Keratinocyte (primary cell): ENCODE results near the gene CRADD. TPM values are rescaled to one million over a fixed set of nuclear protein-coding genes. Genes with fewer than 3 reads are reported as not detected.

Experiments used
- DNase-seq: peaks from one replicate; pipeline ENCODE4 v3.0.0-alpha.2; 2011; ENCODE audit warnings: low read depth, missing footprints, low spot score
- FAIRE-seq: peaks from 2 replicates; lab custom pipeline; 2011; peaks lifted over from hg19 to GRCh38; lab: Jason Lieb, UNC
- H2AFZ ChIP-seq: 2 replicates; pipeline ENCODE4 v1.6.0; 2012; ENCODE audit warnings: low read length, control low read depth, inconsistent platforms; ENCODE audit not compliant: control insufficient read depth
- H3K27ac ChIP-seq: 2 replicates; pipeline ENCODE4 v1.5.1; 2011; ENCODE audit warnings: low read length; ENCODE audit not compliant: control insufficient read depth, insufficient read depth
- H3K27me3 ChIP-seq: 3 replicates; pipeline ENCODE4 v1.6.0; 2011; ENCODE audit warnings: low read length; ENCODE audit not compliant: control insufficient read depth, insufficient read depth; ENCODE audit errors: extremely low read depth
- H3K36me3 ChIP-seq, 2 experiments: 2 replicates in 1 of 2; 3 replicates in 1 of 2; pipeline ENCODE4 v1.5.1; 2011; ENCODE audit warnings: low read length in 2 of 2, mild to moderate bottlenecking in 1 of 2; ENCODE audit not compliant: control insufficient read depth in 2 of 2, insufficient read depth in 2 of 2; ENCODE audit errors: extremely low read depth in 1 of 2
- H3K4me1 ChIP-seq: 3 replicates; pipeline ENCODE4 v1.5.1; 2011; ENCODE audit warnings: low read length; ENCODE audit not compliant: control insufficient read depth, insufficient read depth; ENCODE audit errors: extremely low read depth
- H3K4me2 ChIP-seq: 3 replicates; pipeline ENCODE4 v1.6.0; 2011; ENCODE audit warnings: low read depth, low read length; ENCODE audit not compliant: control insufficient read depth, insufficient read depth; ENCODE audit errors: extremely low read depth
- H3K4me3 ChIP-seq, 3 experiments: fragments of 200-600 bp in 1 of 3; sonication (generic) in 1 of 3; 2 replicates in 2 of 3; 3 replicates in 1 of 3; pipeline ENCODE4 v1.5.1; 2011 to 2016; ENCODE audit warnings: low read length in 3 of 3, mild to moderate bottlenecking in 3 of 3, control low read depth in 2 of 3, inconsistent platforms in 1 of 3, low read depth in 1 of 3, mixed read lengths in 1 of 3, mixed run types in 1 of 3, moderate library complexity in 1 of 3; ENCODE audit not compliant: control insufficient read depth in 2 of 3, insufficient read depth in 2 of 3; ENCODE audit errors: extremely low read depth in 1 of 3
- H3K79me2 ChIP-seq: 2 replicates; pipeline ENCODE4 v1.6.0; 2012; ENCODE audit warnings: low read length; ENCODE audit not compliant: control insufficient read depth, insufficient read depth
- H3K9ac ChIP-seq: 3 replicates; pipeline ENCODE4 v1.6.0; 2011; ENCODE audit warnings: low read length; ENCODE audit not compliant: control insufficient read depth, insufficient read depth; ENCODE audit errors: extremely low read depth
- H3K9me1 ChIP-seq: 3 replicates; pipeline ENCODE4 v1.6.0; 2011; ENCODE audit warnings: low read length; ENCODE audit not compliant: control insufficient read depth, insufficient read depth; ENCODE audit errors: extremely low read depth
- H3K9me3 ChIP-seq: 2 replicates; pipeline ENCODE4 v1.5.1; 2012; ENCODE audit warnings: low read depth, low read length; ENCODE audit not compliant: control insufficient read depth
- H4K20me1 ChIP-seq: 3 replicates; pipeline ENCODE4 v1.6.0; 2011; ENCODE audit warnings: low read length; ENCODE audit not compliant: control insufficient read depth, insufficient read depth; ENCODE audit errors: extremely low read depth
- EZH2 ChIP-seq: IDR thresholded peaks from one replicate; pipeline ENCODE4 v1.6.1; 2012; ENCODE audit warnings: inconsistent platforms, mild to moderate bottlenecking, low read length, moderate library complexity
- dilution Hi-C: fragments of 300-500 bp; cut with MboI; formaldehyde crosslinking; loops from one replicate; pipeline ENCODE4 v1.7.0; 2020; ENCODE audit warnings: low sequenced_read_pairs; ENCODE audit not compliant: extremely low pct_ligation_motif_present
- polyA plus RNA-seq, 5 experiments: library from polyadenylated mRNA; depleted of rRNA in 3 of 5; stranded (reverse) in 3 of 5; stranded (forward) in 1 of 5; unstranded in 1 of 5; fragments of >200 nt; gene quantifications; 1 replicate in 1 of 5; 2 replicates in 3 of 5; 3 replicates in 1 of 5; pipeline versions ENCODE4 v1.2.1 to v1.2.3, GENCODE V29; 2011 to 2012; ENCODE audit warnings: missing spikeins in 2 of 5, low read depth in 1 of 5, low replicate concordance in 1 of 5
- TF ChIP-seq, protein P1 (sequence below), 3 experiments: IDR thresholded peaks in 1 of 3; conservative IDR thresholded peaks in 1 of 3; optimal IDR thresholded peaks in 1 of 3; 2 replicates in 2 of 3; 3 replicates in 1 of 3; pipeline versions ENCODE3 to v1.5.1; 2011; ENCODE audit warnings: low read length in 3 of 3, mild to moderate bottlenecking in 3 of 3, moderate library complexity in 2 of 3, control low read depth in 1 of 3, inconsistent platforms in 1 of 3; ENCODE audit not compliant: insufficient read depth in 2 of 3; ENCODE audit errors: extremely low read depth in 1 of 3

CRADD gene
- polyA plus RNA-seq, 1 donor (not counting 4 experiments of a cell fraction or from before 2014, with no cell fraction given): 11.2 TPM

DNA sequence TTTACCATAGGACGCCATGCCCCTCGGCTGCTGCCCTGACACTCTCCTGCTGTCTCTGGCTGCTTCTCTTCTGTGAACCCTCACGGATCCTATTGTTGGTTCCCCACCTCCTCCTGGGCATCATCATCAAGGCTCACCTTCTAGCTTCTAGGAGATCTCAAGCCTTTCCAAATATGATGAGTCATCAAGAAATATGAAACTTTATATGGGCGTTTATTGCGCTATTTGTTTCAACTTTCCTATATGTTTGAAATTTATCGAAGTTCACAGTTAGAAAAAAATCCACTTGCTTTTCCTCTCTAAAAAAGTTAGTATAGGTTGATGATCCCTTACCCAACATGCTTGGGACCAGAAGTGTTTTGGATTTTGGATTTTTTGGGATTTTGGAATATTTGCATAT, 2.8 kb upstream of the CRADD start:
- Histone ChIP-seq H2AFZ (no peak overlapping the region), H4K20me1 (no peaks in the 10 kb centered on the region), H3K9ac (no peak overlapping the region), H3K9me1 (no peaks in the 10 kb centered on the region), H3K27me3 (no peaks in the 10 kb centered on the region), H3K36me3 (no peaks in the 10 kb centered on the region), H3K4me1 (peaks cover 7% of the 10 kb centered on the region), H3K9me3 (no peaks in the 10 kb centered on the region), H3K27ac (no peak overlapping the region), H3K4me2 (no peak overlapping the region), H3K4me3 (no peak overlapping the region), H3K79me2 (no peaks in the 10 kb centered on the region)
- DNase-seq: no peak
- TF ChIP-seq, protein P1, sequence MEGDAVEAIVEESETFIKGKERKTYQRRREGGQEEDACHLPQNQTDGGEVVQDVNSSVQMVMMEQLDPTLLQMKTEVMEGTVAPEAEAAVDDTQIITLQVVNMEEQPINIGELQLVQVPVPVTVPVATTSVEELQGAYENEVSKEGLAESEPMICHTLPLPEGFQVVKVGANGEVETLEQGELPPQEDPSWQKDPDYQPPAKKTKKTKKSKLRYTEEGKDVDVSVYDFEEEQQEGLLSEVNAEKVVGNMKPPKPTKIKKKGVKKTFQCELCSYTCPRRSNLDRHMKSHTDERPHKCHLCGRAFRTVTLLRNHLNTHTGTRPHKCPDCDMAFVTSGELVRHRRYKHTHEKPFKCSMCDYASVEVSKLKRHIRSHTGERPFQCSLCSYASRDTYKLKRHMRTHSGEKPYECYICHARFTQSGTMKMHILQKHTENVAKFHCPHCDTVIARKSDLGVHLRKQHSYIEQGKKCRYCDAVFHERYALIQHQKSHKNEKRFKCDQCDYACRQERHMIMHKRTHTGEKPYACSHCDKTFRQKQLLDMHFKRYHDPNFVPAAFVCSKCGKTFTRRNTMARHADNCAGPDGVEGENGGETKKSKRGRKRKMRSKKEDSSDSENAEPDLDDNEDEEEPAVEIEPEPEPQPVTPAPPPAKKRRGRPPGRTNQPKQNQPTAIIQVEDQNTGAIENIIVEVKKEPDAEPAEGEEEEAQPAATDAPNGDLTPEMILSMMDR (optimal IDR thresholded peaks at IDR 0.05 in 1 of 3, IDR thresholded peaks at IDR 0.05 in 1 of 3, conservative IDR thresholded peaks at IDR 0.05 in 1 of 3; ENCODE audit: extremely low read depth in 1 of 3, insufficient read depth in 2 of 3, low read length in 3 of 3): no peak
- no peak for TF ChIP-seq EZH2
- dilution Hi-C loops: no loop called here
- no peak for FAIRE-seq

DNA sequence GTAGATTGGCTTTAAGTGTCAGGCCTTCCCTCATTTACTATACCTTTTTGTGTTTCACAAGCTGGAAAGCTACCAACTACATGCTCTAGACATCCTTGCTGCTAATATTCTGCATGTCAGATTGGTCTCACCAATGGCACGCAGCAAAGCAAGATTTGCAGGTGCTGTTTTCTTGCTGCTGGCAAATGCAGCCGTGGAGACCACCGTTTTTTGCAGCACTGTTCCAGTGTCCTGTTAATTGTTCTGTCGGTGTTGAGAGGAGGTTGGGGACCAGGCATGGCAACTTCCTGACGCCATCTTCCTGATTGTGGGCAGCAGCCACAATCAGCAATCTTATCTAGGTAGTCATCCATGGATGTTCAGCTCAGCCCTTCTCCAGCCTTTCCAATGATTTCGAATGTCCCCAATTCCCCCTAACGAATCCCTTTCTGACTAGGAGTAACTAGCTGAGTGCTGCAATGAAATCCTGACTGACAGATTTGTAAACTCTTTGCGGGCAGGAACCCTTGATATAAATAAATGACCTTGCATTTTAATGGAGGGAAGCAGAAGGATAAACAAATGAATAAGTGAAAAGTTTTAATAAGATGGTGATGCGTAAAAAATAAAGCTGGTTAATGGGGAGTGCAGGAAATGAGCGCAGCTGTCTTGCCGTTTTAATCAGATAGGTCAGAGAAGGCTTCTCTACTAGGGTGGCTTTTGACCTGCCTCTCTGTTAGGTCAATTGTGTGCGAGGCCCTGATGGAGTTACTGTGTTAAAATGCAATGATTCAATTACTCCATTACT, 574 bp upstream of the CRADD start:
- no peaks in the 10 kb centered on the region for H4K20me1 ChIP-seq
- peak overlapping the region; percentile 92 for H3K9ac ChIP-seq
- peak overlapping the region; percentile 64 to 73 (median 71) for H3K4me3 ChIP-seq
- H3K9me1 ChIP-seq: no peaks in the 10 kb centered on the region
- no peaks in the 10 kb centered on the region for H3K79me2 ChIP-seq
- H3K36me3 ChIP-seq: no peaks in the 10 kb centered on the region
- H2AFZ ChIP-seq: peak overlapping the region; percentile 66
- peak overlapping the region; percentile 89 for H3K27ac ChIP-seq
- FAIRE-seq (no peak), DNase-seq (no peak)
- H3K4me2 ChIP-seq: peak overlapping the region; percentile 66
- no peaks in the 10 kb centered on the region for H3K27me3 ChIP-seq
- H3K4me1 ChIP-seq: peaks cover 7% of the 10 kb centered on the region
- dilution Hi-C loops: no loop called here
- no peaks in the 10 kb centered on the region for H3K9me3 ChIP-seq
- TF ChIP-seq, protein P1 (optimal IDR thresholded peaks at IDR 0.05 in 1 of 3, IDR thresholded peaks at IDR 0.05 in 1 of 3, conservative IDR thresholded peaks at IDR 0.05 in 1 of 3; ENCODE audit: extremely low read depth in 1 of 3, insufficient read depth in 2 of 3, low read length in 3 of 3): no peak
- TF ChIP-seq EZH2: no peak
